HG02884 (cell line): Measurements from ENCODE around the gene EXPH5.

ENCODE experiments used
- ATAC-seq: cut with Tn5 transposase; IDR thresholded peaks from one replicate; pipeline ENCODE4 v1.9.1; 2021; ENCODE audit warnings: mild to moderate bottlenecking, moderate library complexity; ENCODE audit not compliant: unreplicated experiment

EXPH5 gene

GRCh38 chr11:108568195-108568858 lies 25.2 kb downstream of the EXPH5 start:
- ATAC-seq, result no peak

- no peak for ATAC-seq
Measured at GRCh38 chr11:108565653-108566052, 27.9 kb downstream of the EXPH5 start.

- no peak for ATAC-seq
Measured at GRCh38 chr11:108562746-108563581, 30.6 kb downstream of the EXPH5 start.

GRCh38 chr11:108561535-108561991 lies 32.0 kb downstream of the EXPH5 start:
- ATAC-seq, result no peak

GRCh38 chr11:108559904-108560303 lies 33.7 kb downstream of the EXPH5 start:
- ATAC-seq, result no peak

- no peak for ATAC-seq
Measured at GRCh38 chr11:108559340-108559739, 34.2 kb downstream of the EXPH5 start.

- ATAC-seq, result peak; percentile 82
Measured at GRCh38 chr11:108558222-108558621, 35.3 kb downstream of the EXPH5 start.

GRCh38 chr11:108556019-108556418 lies 37.5 kb downstream of the EXPH5 start:
- no peak for ATAC-seq

- no peak for ATAC-seq
Measured at GRCh38 chr11:108551651-108552462, 41.7 kb downstream of the EXPH5 start.

- ATAC-seq, result no peak
Measured at GRCh38 chr11:108549319-108549885, 44.2 kb downstream of the EXPH5 start.

- no peak for ATAC-seq
Measured at GRCh38 chr11:108545909-108546501, 47.6 kb downstream of the EXPH5 start.

GRCh38 chr11:108543316-108543964 lies 50.1 kb downstream of the EXPH5 start:
- no peak for ATAC-seq

GRCh38 chr11:108541531-108541930 lies 52.0 kb downstream of the EXPH5 start:
- ATAC-seq, result no peak

GRCh38 chr11:108538502-108538901 lies 55.1 kb downstream of the EXPH5 start:
- ATAC-seq, result no peak

- ATAC-seq, result no peak
Measured at GRCh38 chr11:108538022-108538424, 55.5 kb downstream of the EXPH5 start.

GRCh38 chr11:108536783-108537182 lies 56.8 kb downstream of the EXPH5 start:
- no peak for ATAC-seq

- no peak for ATAC-seq
Measured at GRCh38 chr11:108535384-108535955, 58.1 kb downstream of the EXPH5 start.

GRCh38 chr11:108534274-108534882 lies 59.2 kb downstream of the EXPH5 start:
- no peak for ATAC-seq

GRCh38 chr11:108530426-108530825 lies 63.1 kb downstream of the EXPH5 start:
- no peak for ATAC-seq
